Calu3 (cell line): Measurements from ENCODE around the gene CCNA2. TPM values are rescaled to one million over a fixed set of nuclear protein-coding genes. Genes with fewer than 3 reads are reported as not detected.

Source experiments
- BruUV-seq: library from RNA; stranded (reverse); fragments of 400-500 nt; replicated peaks from 2 replicates; lab custom pipeline; 2021; lab: Mats Ljungman, UMichigan
- CTCF ChIA-PET: fragments of 300-600 bp; sonication (Branson Sonifier 250); formaldehyde crosslinking; loops from one replicate; lab custom pipeline; 2022; ENCODE audit warnings: antibody characterized with exemption; lab: Charles Lee
- DNase-seq: peaks from one replicate; pipeline ENCODE4 v3.0.0; 2022
- H3K27ac Mint-ChIP-seq: one replicate; pipeline ENCODE4 v1.8.0; 2022; ENCODE audit warnings: mixed read lengths; ENCODE audit not compliant: unreplicated experiment
- H3K27me3 Mint-ChIP-seq: one replicate; pipeline ENCODE4 v1.8.0; 2022; ENCODE audit warnings: mixed read lengths; ENCODE audit not compliant: unreplicated experiment
- H3K36me3 Mint-ChIP-seq: one replicate; pipeline ENCODE4 v1.8.0; 2022; ENCODE audit warnings: mild to moderate bottlenecking, moderate library complexity, mixed read lengths; ENCODE audit not compliant: insufficient read depth, unreplicated experiment
- H3K4me1 Mint-ChIP-seq: one replicate; pipeline ENCODE4 v1.8.0; 2022; ENCODE audit warnings: mild to moderate bottlenecking, low read depth, mixed read lengths; ENCODE audit not compliant: unreplicated experiment
- H3K4me3 Mint-ChIP-seq: one replicate; pipeline ENCODE4 v1.8.0; 2022; ENCODE audit warnings: mild to moderate bottlenecking, low read depth, moderate library complexity, mixed read lengths; ENCODE audit not compliant: unreplicated experiment
- H3K9me3 Mint-ChIP-seq: one replicate; pipeline ENCODE4 v1.8.0; 2022; ENCODE audit warnings: low read depth, mixed read lengths; ENCODE audit not compliant: unreplicated experiment
- CTCF ChIP-seq: fragments of 200-600 bp; IDR thresholded peaks from one replicate; pipeline ENCODE4 v1.8.0; 2022; ENCODE audit warnings: antibody characterized with exemption; ENCODE audit not compliant: unreplicated experiment
- intact Hi-C: fragments of 100-400 bp; cut with micrococcal nuclease; formaldehyde crosslinking; loops from one replicate; pipeline ENCODE4 v1.10.0; 2022; ENCODE audit not compliant: unreplicated experiment
- total RNA-seq: library from RNA; stranded (reverse); gene quantifications from 2 replicates; pipeline ENCODE4 v1.2.3, GENCODE V29; 2022

The CCNA2 gene
- total RNA-seq, 1 experiment from 2014 or later = 32.6 TPM

GRCh38 chr4:121799867-121800501, 23.7 kb downstream of the CCNA2 start:
- no TSS peak for BruUV-seq
- no peaks in the 10 kb centered on the region for H3K27me3 Mint-ChIP-seq
- CTCF ChIA-PET = no interaction called here
- no peak for TF ChIP-seq CTCF
- DNase-seq = no peak
- H3K4me1 Mint-ChIP-seq = peaks cover 23% of the 10 kb centered on the region
- intact Hi-C loops = no loop called here
- H3K4me3 Mint-ChIP-seq = no peak overlapping the region
- peaks cover 16% of the 10 kb centered on the region for H3K36me3 Mint-ChIP-seq
- no peaks in the 10 kb centered on the region for H3K9me3 Mint-ChIP-seq
- H3K27ac Mint-ChIP-seq = no peak overlapping the region

GRCh38 chr4:121799208-121799823, 24.4 kb downstream of the CCNA2 start:
- BruUV-seq = no TSS peak
- Mint-ChIP-seq H3K4me1 (peaks cover 23% of the 10 kb centered on the region), H3K27me3 (no peaks in the 10 kb centered on the region), H3K4me3 (no peak overlapping the region), H3K36me3 (peaks cover 16% of the 10 kb centered on the region), H3K27ac (no peak overlapping the region), H3K9me3 (no peaks in the 10 kb centered on the region)
- intact Hi-C loops = no loop called here
- no peak for DNase-seq
- no peak for TF ChIP-seq CTCF
- CTCF ChIA-PET = no interaction called here

GRCh38 chr4:121796283-121796682, 27.4 kb downstream of the CCNA2 start:
- Mint-ChIP-seq H3K4me3 (no peak overlapping the region), H3K4me1 (peaks cover 23% of the 10 kb centered on the region), H3K27me3 (no peaks in the 10 kb centered on the region), H3K9me3 (no peaks in the 10 kb centered on the region), H3K36me3 (peaks cover 8% of the 10 kb centered on the region), H3K27ac (no peak overlapping the region)
- intact Hi-C loops = no loop called here
- CTCF ChIA-PET = no interaction called here
- no peak for TF ChIP-seq CTCF
- no TSS peak for BruUV-seq
- DNase-seq = no peak

DNA sequence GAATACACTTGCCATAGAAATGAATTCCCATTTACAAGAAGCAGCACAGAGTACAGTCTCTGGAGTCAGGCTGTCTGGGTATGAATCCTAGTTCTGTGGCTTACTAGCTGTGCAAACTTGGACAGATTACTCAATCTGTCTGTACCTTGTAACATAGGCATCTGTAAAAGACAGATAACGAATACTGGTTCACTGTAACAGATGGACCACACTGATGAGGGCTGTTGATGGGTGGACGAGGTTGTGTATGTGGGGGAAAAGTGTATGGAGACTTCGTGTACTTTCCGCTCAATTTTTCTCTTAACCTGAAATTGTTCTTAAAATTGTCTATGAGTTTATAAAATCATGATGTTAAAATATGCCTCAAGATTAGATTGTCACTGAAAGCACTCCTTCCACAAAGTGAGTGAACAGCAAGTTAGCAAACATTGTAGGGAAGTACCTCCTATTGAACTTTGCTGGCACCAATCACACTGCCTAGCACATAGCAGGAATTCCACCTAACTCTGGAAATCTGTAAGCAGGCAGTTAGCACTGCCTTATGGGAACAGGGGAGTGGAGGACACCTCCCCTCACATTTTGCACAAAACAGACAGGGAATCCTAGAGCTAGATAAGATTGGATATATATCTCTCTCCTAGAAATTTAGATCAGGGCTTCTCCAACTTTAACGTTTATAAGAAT, 29.0 kb downstream of the CCNA2 start:
- no peaks in the 10 kb centered on the region for H3K9me3 Mint-ChIP-seq
- peaks cover 24% of the 10 kb centered on the region for H3K4me1 Mint-ChIP-seq
- CTCF ChIA-PET = no interaction called here
- no peak overlapping the region for H3K4me3 Mint-ChIP-seq
- H3K36me3 Mint-ChIP-seq = no peaks in the 10 kb centered on the region
- no peak for TF ChIP-seq CTCF
- no peaks in the 10 kb centered on the region for H3K27me3 Mint-ChIP-seq
- DNase-seq = no peak
- BruUV-seq = no TSS peak
- no peak overlapping the region for H3K27ac Mint-ChIP-seq
- intact Hi-C loops = no loop called here
